Activated gamma-delta T cell treated with anti-CD3 and anti-CD28 coated beads, Interleukin-2, amount 50 U/mL, for 16 hours (primary cell): ENCODE measurements around the gene CHSY1.

Experiments used
- DNase-seq: peaks from one replicate; pipeline ENCODE4 v3.0.0-alpha.2; 2020; ENCODE audit warnings: low read depth

The CHSY1 gene

GRCh38 chr15:101267320-101268104 is 15.7 kb upstream of the CHSY1 start:
- no peak for DNase-seq

- DNase-seq, result no peak
These were observed 14.9 kb upstream of the CHSY1 start for GRCh38 chr15:101266787-101267186.

GRCh38 chr15:101266034-101266433 is 14.2 kb upstream of the CHSY1 start:
- DNase-seq, result no peak

GRCh38 chr15:101264911-101265641 is 13.2 kb upstream of the CHSY1 start:
- DNase-seq, result no peak

GRCh38 chr15:101264011-101264410 is 12.2 kb upstream of the CHSY1 start:
- no peak for DNase-seq

- DNase-seq, result no peak
These were observed 10.7 kb upstream of the CHSY1 start for GRCh38 chr15:101262551-101262950.

- no peak for DNase-seq
These were observed 6.6 kb upstream of the CHSY1 start for GRCh38 chr15:101258238-101259144.

- DNase-seq, result no peak
These were observed 4.9 kb upstream of the CHSY1 start for GRCh38 chr15:101256757-101257156.

GRCh38 chr15:101255615-101256241 is 3.9 kb upstream of the CHSY1 start:
- DNase-seq, result no peak

GRCh38 chr15:101255051-101255395 is 3.2 kb upstream of the CHSY1 start:
- DNase-seq, result no peak

GRCh38 chr15:101254157-101255050 is 2.6 kb upstream of the CHSY1 start:
- no peak for DNase-seq

- no peak for DNase-seq
These were observed 988 bp upstream of the CHSY1 start for GRCh38 chr15:101252836-101253235.

- no peak for DNase-seq
These were observed 697 bp downstream of the CHSY1 start for GRCh38 chr15:101250873-101251829.

GRCh38 chr15:101250341-101250831 is 1.5 kb downstream of the CHSY1 start:
- DNase-seq, result no peak

GRCh38 chr15:101248274-101248673 is 3.6 kb downstream of the CHSY1 start:
- DNase-seq, result no peak

GRCh38 chr15:101246824-101247745 is 4.8 kb downstream of the CHSY1 start:
- DNase-seq, result no peak

GRCh38 chr15:101246391-101246790 is 5.5 kb downstream of the CHSY1 start:
- DNase-seq, result no peak

- no peak for DNase-seq
These were observed 6.8 kb downstream of the CHSY1 start for GRCh38 chr15:101244889-101245668.
